OCI-LY3 (cell line): ENCODE data around the gene SPATA21.
"Not testable (repeated sequence)": the region's sequence is repeated elsewhere in the genome, so short reads cannot be mapped to it uniquely, and the experiment has no call there.

Experiments used
- H2AFZ ChIP-seq: fragments of 200-600, 300-600 bp; shearing (Covaris generic); 2 replicates; pipeline ENCODE4 v1.6.0; 2014; ENCODE audit warnings: antibody characterized with exemption, low read depth, low read length
- H3K27ac ChIP-seq: fragments of 200-600, 300-600 bp; sonication (generic); 2 replicates; pipeline ENCODE4 v1.5.1; 2014; ENCODE audit warnings: mild to moderate bottlenecking, low read length, moderate library complexity, mixed read lengths
- H3K27me3 ChIP-seq: fragments of 200-600, 300-600 bp; sonication (generic); 2 replicates; pipeline ENCODE4 v1.6.1; 2014; ENCODE audit warnings: low read depth, low read length, mixed read lengths
- H3K36me3 ChIP-seq: fragments of 200-600, 300-600 bp; sonication (generic); replicated peaks from 2 replicates; pipeline ENCODE3; 2014; ENCODE audit warnings: low read depth, low read length, mixed read lengths
- H3K4me1 ChIP-seq: fragments of 300-600, 200-600 bp; sonication (generic); 2 replicates; pipeline ENCODE4 v1.6.1; 2014; ENCODE audit warnings: low read length, mixed read lengths
- H3K4me2 ChIP-seq: fragments of 200-600, 300-600 bp; sonication (generic); 2 replicates; pipeline ENCODE4 v1.6.1; 2014; ENCODE audit warnings: low read length, mixed read lengths
- H3K4me3 ChIP-seq: fragments of 300-600, 200-600 bp; sonication (generic); 2 replicates; pipeline ENCODE4 v1.5.1; 2014; ENCODE audit warnings: antibody characterized with exemption, mild to moderate bottlenecking, low read length, moderate library complexity
- H3K79me2 ChIP-seq: fragments of 300-600, 200-600 bp; shearing (Covaris generic); 2 replicates; pipeline ENCODE4 v1.6.1; 2014; ENCODE audit warnings: mild to moderate bottlenecking, low read length, mixed read lengths
- H3K9ac ChIP-seq: fragments of 300-600, 200-600 bp; shearing (Covaris generic); 2 replicates; pipeline ENCODE4 v1.6.0; 2014; ENCODE audit warnings: mild to moderate bottlenecking, low read length, moderate library complexity
- H3K9me3 ChIP-seq: fragments of 200-600, 300-600 bp; shearing (Covaris generic); 2 replicates; pipeline ENCODE4 v1.6.1; 2014; ENCODE audit warnings: low read length, mixed read lengths; ENCODE audit not compliant: insufficient read depth
- H4K20me1 ChIP-seq: fragments of 200-600, 300-600 bp; sonication (generic); 2 replicates; pipeline ENCODE4 v1.6.1; 2016; ENCODE audit warnings: low read length, mixed read lengths; ENCODE audit not compliant: insufficient read depth
- EZH2phosphoT487 ChIP-seq: fragments of 200-600 bp; shearing (Covaris generic); IDR thresholded peaks from 2 replicates; pipeline ENCODE4 v1.6.1; 2018; ENCODE audit warnings: antibody characterized with exemption, mixed run types, low read depth
- TF ChIP-seq, protein P1 (sequence below): fragments of 200-600, 300-600 bp; sonication (generic); IDR thresholded peaks from 2 replicates; pipeline ENCODE4 v1.5.1; 2014; ENCODE audit warnings: antibody characterized with exemption, low read length, low read depth

The SPATA21 gene

DNA sequence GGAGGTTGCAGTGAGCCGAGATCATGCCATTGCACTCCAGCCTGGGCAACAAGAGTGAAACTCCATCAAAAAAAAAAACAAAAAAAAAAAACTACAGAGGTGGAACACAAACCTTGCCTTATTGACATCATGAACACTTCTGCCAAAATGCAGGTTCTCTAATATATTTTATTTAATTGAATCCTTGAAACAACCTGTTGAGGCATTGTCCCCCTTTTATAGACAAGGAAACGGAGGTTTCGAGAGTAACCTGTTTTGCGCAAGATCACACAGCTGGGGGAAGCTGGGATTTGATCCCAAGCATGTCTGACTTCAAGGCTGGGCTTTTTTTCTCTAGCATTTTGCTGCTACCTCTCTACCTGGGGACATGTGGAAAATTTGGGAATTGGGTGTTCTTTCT, 67.4 kb downstream of the SPATA21 start:
- Histone ChIP-seq H3K4me1 (peaks cover 9% of the 10 kb centered on the region), H3K9ac (no peak overlapping the region), H3K27me3 (no peaks in the 10 kb centered on the region), H4K20me1 (peaks cover 58% of the 10 kb centered on the region), H3K4me3 (no peak overlapping the region), H3K79me2 (peaks cover 71% of the 10 kb centered on the region), H3K4me2 (no peak overlapping the region), H2AFZ (no peak overlapping the region), H3K27ac (no peak overlapping the region), H3K36me3 (peaks cover 7% of the 10 kb centered on the region), H3K9me3 (no peaks in the 10 kb centered on the region)
- no peak for TF ChIP-seq EZH2phosphoT487
- TF ChIP-seq, protein P1, sequence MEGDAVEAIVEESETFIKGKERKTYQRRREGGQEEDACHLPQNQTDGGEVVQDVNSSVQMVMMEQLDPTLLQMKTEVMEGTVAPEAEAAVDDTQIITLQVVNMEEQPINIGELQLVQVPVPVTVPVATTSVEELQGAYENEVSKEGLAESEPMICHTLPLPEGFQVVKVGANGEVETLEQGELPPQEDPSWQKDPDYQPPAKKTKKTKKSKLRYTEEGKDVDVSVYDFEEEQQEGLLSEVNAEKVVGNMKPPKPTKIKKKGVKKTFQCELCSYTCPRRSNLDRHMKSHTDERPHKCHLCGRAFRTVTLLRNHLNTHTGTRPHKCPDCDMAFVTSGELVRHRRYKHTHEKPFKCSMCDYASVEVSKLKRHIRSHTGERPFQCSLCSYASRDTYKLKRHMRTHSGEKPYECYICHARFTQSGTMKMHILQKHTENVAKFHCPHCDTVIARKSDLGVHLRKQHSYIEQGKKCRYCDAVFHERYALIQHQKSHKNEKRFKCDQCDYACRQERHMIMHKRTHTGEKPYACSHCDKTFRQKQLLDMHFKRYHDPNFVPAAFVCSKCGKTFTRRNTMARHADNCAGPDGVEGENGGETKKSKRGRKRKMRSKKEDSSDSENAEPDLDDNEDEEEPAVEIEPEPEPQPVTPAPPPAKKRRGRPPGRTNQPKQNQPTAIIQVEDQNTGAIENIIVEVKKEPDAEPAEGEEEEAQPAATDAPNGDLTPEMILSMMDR, result no peak

DNA sequence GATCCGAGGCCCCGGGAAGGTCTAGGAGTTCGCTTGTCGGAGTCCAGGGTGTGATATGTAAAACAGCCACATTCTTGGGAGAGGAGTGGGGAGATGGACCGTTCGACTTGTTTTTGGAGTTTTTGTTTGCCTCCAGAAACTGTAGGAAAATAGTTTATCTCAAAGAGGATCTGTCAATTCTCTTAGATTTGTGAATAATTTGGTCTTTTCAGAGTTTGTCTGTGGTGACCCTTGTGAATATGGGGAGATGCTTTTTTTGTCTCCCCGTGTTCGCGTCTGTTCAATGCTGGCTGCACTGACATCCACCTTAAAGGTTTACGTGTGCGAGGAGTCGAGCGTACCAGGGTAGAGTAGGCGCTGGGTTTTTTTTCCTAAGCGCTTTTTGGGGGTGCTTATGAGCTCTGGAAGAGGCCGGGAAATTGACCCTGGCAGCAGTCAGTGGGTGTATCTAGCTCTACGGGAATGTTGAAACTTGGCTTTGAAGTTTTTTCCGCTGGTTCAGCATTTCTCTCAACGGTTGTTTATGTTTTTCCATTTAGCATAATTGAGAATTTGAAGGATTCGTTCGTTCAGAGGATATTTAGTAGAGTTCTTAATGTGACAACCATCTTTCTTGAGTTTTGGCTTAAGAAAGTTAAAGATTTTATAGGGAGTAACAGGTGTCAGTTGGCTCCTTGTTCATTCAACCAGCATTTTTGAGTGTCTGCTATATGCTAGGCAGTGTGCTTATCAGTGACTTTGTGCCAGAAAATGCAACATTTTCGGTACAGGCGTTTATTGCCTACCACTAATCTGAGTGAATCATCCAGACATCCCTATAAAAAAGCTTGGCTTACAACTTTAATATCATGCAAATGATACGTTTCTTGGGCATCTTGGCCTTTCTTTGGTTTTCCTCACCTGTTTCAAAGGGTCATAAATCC, 69.0 kb downstream of the SPATA21 start:
- peaks cover 7% of the 10 kb centered on the region for H3K36me3 ChIP-seq
- H2AFZ ChIP-seq, result no peak overlapping the region
- H3K4me3 ChIP-seq, result peak overlapping the region; percentile 93
- no peaks in the 10 kb centered on the region for H3K27me3 ChIP-seq
- no peak for TF ChIP-seq EZH2phosphoT487
- TF ChIP-seq, protein P1, result no peak
- peak overlapping the region; percentile 82 for H3K27ac ChIP-seq
- H3K79me2 ChIP-seq, result peaks cover 57% of the 10 kb centered on the region
- peak overlapping the region; percentile 92 for H3K9ac ChIP-seq
- H3K4me1 ChIP-seq, result peaks cover 14% of the 10 kb centered on the region
- peaks cover 45% of the 10 kb centered on the region for H4K20me1 ChIP-seq
- no peaks in the 10 kb centered on the region for H3K9me3 ChIP-seq
- peak overlapping the region; percentile 81 for H3K4me2 ChIP-seq

DNA sequence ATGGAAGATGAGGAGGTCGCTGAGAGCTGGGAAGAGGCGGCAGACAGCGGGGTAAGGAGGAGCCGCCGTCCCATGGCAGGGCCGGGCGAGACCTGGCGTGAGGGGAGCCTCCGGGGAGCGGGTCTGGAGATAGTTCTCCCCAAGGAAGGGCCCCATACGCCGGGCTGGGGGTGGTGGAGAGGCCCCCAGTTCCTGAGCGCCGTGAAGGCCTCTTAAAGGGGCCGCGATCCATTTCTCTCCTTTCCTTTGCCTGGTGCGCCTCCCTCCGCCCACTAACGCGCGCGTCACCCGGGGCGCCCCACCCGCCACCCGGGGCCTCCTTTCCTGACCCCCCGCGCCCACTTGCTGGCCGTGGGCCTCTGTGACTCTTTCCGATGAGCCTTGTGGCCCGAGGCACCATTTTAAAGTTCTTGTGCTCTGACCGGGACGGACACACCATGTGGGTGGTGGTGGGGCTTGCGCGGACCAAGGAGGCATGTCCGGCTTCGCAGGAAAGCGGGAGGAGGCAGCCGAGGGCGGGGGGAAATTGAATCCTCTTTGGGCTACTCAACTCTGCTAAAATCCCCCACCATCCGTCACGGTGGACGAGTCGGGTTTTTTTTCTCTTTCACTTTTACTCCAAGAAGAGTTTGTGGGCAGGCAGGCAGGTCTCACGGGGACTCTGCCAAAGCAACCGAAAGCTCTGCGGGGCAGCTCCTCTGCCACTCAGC, 69.8 kb downstream of the SPATA21 start:
- H3K4me2 ChIP-seq, result peak overlapping the region; percentile 81
- peaks cover 39% of the 10 kb centered on the region for H4K20me1 ChIP-seq
- H2AFZ ChIP-seq, result no peak overlapping the region; the same call in 1 of the 2 replicates
- peak overlapping the region; percentile 92 for H3K9ac ChIP-seq
- peak overlapping the region; percentile 82 for H3K27ac ChIP-seq
- H3K4me3 ChIP-seq, result peak overlapping the region; percentile 93
- peaks cover 22% of the 10 kb centered on the region for H3K4me1 ChIP-seq
- no peaks in the 10 kb centered on the region for H3K9me3 ChIP-seq
- peaks cover 3% of the 10 kb centered on the region for H3K36me3 ChIP-seq
- H3K79me2 ChIP-seq, result peaks cover 50% of the 10 kb centered on the region
- TF ChIP-seq, protein P1, result no peak
- TF ChIP-seq EZH2phosphoT487, result no peak
- H3K27me3 ChIP-seq, result no peaks in the 10 kb centered on the region

DNA sequence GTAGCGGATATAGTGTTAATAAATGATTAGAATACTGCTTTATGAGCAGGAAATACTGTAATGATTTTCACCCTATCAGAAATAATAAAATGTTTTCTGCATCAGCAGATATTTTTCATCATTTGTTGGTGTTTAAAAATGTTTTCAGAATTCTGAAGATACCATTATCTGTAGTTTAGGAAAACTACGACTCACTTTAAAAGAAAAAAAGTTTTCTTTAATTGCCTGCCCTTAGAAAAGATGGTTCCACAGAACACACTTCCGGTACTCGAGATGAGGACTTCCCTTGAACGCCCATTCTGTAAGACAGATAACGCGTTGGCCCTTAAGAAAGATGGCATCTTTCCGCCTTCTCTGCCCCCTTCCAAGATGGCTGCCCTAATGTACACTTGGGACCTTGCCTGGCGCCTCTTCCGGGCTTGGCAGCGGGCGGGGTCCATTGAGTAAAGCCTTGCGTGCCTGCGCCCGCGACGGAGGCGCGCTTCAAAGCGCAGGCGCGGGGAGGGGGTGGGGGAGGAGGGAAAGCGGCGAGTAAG, 70.4 kb downstream of the SPATA21 start, which contains the start of gene SZRD1:
SZRD1 (plus strand) TSS at position 521 of the 536 bp plus-strand sequence. CDS start 16 bp downstream, outside the sequence.
- Histone ChIP-seq H3K4me1 (peaks cover 22% of the 10 kb centered on the region), H3K4me2 (peak within 1 kb of the TSS; percentile 84), H3K27me3 (no peaks in the 10 kb centered on the region), H3K36me3 (peaks cover 3% of the 10 kb centered on the region), H2AFZ (peak within 1 kb of the TSS; percentile 100), H4K20me1 (peaks cover 33% of the 10 kb centered on the region), H3K4me3 (peak within 1 kb of the TSS; percentile 93), H3K27ac (peak within 1 kb of the TSS; percentile 82), H3K9ac (peak within 1 kb of the TSS; percentile 92), H3K9me3 (no peaks in the 10 kb centered on the region), H3K79me2 (peaks cover 43% of the 10 kb centered on the region)
- TF ChIP-seq EZH2phosphoT487, result no peak
- TF ChIP-seq, protein P1, result no peak

DNA sequence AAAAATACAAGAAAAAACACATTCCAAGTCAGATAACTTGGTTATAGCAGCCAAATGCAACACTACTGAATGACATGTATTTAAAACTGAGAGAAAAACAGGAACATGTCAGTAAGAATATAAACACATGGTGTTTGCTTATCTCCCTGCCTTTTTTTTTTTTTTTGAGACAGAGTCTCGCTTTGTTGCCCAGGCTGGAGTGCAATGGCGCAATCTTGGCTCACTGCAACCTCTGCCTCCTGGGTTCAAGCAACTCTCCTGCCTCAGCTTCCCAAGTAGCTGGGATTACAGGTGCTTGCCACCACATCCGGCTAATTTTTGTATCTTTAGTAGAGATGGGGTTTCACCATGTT, 72.1 kb downstream of the SPATA21 start:
- H3K9ac ChIP-seq, H2AFZ ChIP-seq, H3K9me3 ChIP-seq, H3K36me3 ChIP-seq, H3K4me2 ChIP-seq, H3K27ac ChIP-seq, H3K4me3 ChIP-seq, H3K27me3 ChIP-seq: not testable (repeated sequence)
- Histone ChIP-seq H3K4me1 (peaks cover 22% of the 10 kb centered on the region), H3K79me2 (peaks cover 28% of the 10 kb centered on the region), H4K20me1 (peaks cover 23% of the 10 kb centered on the region)
